NCI-H526 treated with DMSO at 0.1 percent for 48 hours (cell line): Measurements from ENCODE around the gene LRRC75A.
"Not testable (repeated sequence)": the region's sequence is repeated elsewhere in the genome, so short reads cannot be mapped to it uniquely, and the experiment has no call there.

ENCODE experiments used
- DNase-seq: peaks from one replicate; lab custom pipeline; 2025; lab: John Stamatoyannopoulos, UW

The LRRC75A gene

GRCh38 chr17:16398270-16399267 is 93.4 kb downstream of the LRRC75A start:
- DNase-seq, result no peak

GRCh38 chr17:16396693-16397092 is 95.3 kb downstream of the LRRC75A start:
- DNase-seq, result not testable (repeated sequence)

- DNase-seq, result not testable (repeated sequence)
Measured at GRCh38 chr17:16395887-16396286, 96.1 kb downstream of the LRRC75A start.

- DNase-seq, result not testable (repeated sequence)
Measured at GRCh38 chr17:16392491-16392890, 99.5 kb downstream of the LRRC75A start.
